ENCODE results near the gene ERF. TPM values are rescaled to one million over a fixed set of nuclear protein-coding genes. Genes with fewer than 3 reads are reported as not detected.
"Not testable (repeated sequence)": the region's sequence is repeated elsewhere in the genome, so short reads cannot be mapped to it uniquely, and the experiment has no call there.

Gene ERF
- total RNA-seq, 1 donor from 2014 or later: 47.4 TPM

DNA sequence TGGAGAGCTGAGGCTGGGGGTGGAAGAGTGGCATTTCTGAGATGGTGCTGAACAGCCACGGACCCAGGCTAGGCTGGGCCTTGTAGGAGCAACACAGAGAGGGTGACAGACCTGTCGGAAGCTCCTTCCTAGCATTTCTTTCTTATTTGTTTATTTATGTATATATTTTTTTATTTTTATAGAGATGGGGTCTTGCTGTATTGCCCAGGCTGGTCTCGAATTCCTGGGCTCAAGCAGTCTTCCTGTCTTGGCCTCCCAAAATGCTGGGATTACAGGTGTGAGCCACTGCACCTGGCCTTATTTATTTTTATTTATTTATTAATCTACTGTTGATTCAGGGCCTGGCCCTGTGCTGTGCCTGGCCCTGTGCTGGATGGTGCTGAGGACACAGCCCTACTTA lies 20.6 kb upstream of the ERF start:
- no peak for DNase-seq (ENCODE audit: low spot score)

DNA sequence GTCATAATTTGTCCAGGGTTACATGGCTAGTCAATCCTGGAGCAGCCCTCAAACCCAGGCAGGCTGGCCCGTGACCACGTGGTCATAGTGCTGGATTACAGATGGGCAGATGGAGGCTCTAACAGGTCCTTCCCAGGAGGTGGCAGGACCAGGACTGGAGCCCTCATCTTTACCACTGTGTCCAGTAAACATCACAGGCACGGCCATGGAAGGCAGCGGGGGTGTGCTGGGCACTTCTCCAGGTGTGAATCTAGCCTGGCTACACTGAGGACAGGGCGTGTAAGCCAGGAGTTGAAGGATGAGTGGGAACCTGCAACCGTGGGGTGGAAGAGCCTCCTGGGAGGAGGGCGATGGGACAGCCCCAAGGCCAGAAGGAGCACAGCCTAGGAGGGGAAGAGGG lies 20.2 kb upstream of the ERF start:
- no peak for DNase-seq (ENCODE audit: low spot score)

DNA sequence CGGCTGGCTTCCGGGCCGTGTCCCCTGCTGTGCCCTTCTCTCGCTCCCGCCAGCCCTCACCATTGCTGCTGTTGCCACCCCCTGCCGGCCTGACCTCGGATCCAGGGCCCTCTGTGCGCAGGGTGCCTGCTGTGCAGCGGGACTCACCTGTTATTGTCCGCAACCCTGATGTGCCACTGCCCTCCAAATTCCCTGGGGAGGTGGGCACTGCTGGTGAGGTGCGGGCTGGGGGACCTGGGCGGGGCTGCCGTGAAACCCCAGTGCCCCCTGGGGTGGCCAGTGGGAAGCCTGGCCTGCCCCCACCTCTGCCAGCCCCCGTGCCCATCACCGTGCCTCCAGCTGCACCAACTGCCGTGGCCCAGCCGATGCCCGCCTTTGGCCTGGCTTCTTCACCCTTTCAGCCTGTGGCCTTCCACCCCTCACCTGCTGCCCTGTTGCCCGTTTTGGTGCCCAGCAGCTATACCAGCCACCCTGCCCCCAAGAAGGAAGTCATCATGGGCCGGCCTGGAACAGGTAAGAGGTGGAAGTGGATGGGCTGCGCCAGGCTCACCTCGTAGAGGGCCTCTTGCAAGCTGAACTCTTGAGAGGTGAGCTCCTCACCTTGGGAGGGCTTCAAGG lies 19.2 kb upstream of the ERF start:
- peak; percentile 44 for DNase-seq (ENCODE audit: low spot score)

DNA sequence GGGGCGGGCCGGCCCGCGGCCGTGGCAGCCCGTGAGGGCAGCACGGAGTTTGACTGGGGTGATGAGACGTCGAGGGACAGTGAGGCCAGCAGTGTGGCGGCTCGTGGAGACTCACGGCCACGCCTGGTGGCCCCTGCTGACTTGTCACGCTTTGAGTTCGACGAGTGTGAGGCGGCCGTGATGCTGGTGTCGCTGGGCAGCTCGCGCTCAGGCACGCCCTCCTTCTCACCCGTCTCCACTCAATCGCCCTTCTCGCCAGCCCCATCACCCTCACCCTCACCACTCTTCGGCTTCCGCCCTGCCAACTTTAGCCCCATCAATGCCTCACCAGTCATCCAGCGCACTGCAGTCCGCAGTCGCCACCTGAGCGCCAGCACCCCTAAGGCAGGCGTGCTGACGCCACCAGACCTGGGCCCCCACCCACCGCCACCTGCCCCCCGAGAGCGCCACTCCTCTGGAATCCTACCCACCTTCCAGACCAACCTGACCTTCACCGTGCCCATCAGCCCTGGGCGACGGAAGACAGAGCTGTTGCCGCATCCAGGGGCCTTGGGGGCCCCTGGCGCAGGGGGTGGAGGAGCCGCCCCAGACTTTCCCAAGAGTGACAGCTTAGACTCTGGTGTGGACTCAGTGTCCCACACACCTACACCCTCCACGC lies 18.6 kb upstream of the ERF start:
- DNase-seq (ENCODE audit: low spot score): peak; percentile 43

DNA sequence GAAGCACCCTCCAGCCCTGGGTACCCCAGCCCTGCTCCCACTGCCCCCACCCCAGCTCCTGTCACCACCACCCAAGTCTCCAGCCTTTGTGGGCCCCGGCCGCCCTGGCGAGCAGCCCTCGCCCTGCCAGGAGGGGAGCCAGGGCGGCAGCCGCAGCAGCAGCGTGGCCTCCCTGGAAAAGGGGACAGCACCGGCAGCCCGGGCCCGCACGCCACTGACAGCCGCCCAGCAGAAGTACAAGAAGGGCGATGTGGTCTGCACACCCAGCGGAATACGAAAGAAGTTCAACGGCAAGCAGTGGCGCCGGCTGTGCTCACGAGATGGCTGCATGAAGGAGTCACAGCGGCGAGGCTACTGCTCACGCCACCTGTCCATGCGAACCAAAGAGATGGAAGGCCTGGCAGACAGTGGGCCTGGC lies 18.1 kb upstream of the ERF start:
- DNase-seq (ENCODE audit: low spot score): no peak

DNA sequence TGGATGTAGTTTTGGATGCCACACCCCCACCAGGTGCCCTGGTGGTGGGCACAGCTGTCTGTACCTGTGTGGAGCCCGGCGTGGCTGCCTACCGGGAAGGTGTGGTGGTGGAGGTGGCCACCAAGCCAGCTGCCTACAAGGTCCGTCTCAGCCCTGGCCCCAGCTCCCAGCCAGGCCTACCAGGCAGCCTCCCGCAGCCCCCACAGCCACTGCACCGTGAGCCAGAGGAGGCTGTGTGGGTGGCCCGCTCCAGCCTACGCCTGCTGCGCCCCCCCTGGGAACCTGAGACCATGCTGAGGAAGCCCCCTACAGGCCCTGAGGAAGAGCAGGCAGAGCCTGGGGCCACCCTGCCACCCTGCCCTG lies 17.6 kb upstream of the ERF start:
- peak; percentile 43 for DNase-seq (ENCODE audit: low spot score)

DNA sequence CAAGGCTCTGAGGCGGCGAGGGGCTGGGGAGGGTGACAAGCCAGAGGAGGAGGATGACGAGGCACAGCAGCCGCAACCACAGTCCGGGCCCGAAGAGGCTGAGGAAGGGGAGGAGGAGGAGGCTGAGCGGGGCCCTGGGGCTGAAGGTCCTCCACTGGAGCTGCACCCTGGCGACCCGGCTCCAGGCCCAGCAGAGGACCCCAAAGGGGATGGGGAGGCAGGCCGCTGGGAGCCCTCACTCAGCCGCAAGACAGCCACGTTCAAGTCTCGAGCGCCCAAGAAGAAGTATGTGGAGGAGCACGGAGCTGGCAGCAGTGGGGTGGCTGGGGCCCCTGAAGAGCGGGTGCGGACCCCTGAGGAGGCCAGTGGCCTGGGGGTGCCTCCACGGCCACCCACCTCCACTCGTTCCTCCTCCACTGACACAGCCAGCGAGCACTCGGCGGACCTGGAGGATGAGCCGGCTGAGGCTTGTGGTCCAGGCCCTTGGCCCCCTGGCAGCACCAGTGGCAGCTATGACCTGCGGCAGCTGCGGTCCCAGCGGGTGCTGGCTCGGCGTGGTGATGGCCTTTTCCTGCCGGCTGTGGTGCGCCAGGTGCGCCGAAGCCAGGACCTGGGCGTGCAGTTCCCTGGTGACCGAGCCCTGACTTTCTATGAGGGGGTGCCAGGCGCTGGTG lies 17.1 kb upstream of the ERF start:
- DNase-seq (ENCODE audit: low spot score): no peak

DNA sequence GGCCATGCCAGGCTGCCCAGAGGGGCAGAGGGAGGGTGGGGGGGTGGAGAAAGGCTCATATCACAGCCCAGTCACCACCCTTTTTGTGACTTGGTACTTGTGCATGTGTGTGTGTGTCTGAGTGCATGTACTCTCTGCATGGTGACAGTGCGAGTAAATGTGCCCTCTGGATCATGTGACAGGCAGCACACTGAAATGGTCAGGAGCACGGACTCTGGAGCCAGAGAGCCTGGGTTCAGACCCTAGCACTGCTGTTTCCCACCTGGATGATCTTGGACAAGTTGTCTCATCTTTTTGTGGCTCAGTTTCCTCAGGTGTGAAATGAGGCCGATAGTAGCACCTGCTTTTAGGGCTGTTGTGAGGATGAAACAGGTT lies 16.1 kb upstream of the ERF start:
- no peak for DNase-seq (ENCODE audit: low spot score)

DNA sequence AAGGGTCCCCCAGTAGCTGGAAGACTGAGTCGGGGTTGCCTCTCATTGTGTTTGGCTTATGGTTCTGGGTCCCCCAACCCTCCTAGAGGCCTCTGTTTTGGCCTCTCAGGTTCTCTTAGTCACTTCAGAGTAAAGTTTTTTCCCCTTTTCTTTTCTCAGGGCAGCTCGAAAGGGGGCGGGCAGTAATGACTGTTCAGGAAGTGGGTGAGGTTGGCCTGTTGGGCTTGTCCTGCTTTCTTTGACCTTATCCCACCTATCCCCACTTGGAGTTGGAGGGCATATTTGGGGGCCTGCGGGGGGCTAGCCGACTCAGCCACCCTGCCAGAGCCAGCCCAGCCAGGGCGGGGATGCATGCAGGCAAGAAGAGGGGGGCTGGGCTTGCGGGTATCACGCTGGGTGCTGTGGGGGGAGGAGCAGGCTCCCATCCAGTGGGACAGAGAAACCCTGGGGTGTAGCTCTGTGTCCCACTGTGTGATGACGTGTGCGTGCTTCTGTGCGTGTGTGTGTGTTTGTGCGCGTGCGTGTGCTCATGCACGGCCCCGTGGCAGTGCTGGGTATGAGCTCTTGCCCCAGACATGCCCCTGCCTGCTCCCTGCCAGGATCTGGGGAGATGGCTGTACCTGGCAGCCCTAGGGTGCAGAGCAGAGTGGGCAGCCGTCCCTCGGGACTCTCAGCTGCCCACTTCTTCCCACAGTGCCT lies 15.6 kb upstream of the ERF start:
- peak; percentile 78 for DNase-seq (ENCODE audit: low spot score)

DNA sequence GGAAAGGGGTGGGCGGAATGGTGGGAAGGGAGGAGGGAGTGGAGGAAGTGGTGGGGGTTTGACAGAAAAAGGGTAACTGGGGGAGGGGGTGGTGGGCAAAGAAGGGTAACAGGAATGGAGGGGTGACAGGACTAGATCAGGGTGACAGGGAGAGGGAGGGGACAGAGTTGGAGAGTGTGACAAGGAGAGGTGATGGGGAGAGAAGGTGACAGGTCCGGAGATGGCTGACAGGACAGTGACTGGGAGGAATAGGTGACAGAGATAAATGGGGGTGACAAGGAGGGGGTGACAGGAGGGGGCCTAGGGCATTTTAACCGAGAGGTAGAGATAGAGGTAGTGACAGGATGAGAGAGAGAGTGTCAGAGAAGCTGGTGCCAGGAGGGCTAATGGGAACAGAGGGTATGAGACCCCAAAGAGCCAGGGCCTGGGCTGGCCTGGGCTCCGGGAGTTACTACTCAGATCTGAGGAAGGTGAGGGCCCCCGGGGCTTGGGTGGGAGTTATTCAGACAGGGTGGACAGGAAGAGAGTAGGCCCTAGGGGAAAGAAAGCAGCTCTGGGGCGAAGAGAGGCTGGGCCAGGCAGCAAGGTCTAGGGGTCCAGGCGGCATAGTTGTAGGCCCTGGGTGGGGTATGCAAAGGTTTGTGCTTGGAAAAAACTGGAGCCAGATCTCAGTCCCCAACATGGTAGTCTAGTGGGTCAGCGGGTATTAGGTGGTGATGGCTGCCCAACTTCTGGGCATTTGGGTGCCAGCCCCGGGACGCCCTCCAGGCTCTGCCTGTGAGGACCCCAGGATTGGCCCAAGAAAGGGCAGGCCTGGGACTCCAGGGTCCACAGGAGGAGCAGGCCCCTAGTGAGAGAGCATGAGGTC lies 14.8 kb upstream of the ERF start:
- peak; percentile 51 for DNase-seq (ENCODE audit: low spot score)

DNA sequence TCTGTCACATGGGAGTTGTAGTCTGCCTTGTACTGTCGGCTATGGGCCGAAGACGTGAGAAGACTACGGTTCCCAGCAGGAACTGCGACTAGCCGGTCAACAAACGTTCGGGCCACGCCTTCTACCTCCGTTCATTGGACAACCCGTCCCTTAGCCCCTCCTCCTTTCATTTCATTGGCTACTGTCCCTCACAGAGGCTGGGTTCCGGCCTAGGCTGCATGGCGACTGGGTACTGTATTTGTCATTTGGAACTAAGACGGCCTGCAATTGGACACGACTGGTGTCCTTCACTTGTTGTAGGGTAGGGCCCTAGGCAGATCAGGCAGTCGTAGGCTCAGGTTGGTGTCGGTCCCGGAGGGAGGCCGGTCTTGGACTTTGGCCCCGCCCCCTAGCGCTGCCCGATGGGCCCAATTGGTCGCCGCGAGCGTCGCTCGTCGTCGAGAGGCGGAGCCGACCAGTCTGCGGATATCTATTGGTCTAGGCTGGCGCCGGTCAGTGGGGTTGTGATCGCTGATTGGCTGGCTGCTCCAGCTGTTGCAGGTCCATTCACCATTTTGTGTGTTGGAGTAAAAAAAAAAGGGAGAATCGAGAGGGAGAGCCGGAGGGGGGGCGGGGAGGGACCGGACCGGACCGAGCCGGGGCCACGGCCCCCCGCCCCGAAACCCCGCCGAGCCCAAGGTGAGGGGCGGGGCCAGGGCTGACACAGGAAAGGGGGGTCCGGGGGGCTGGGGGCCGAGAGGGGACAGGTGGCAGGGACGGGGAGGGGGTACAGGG lies 14.0 kb upstream of the ERF start, which contains the start of gene CIC:
Gene CIC (plus strand): TSS at position 549 of the 774 bp plus-strand sequence. CDS start 2,532 bp downstream, outside the sequence.
- peak; percentile 100 for DNase-seq (ENCODE audit: low spot score)

DNA sequence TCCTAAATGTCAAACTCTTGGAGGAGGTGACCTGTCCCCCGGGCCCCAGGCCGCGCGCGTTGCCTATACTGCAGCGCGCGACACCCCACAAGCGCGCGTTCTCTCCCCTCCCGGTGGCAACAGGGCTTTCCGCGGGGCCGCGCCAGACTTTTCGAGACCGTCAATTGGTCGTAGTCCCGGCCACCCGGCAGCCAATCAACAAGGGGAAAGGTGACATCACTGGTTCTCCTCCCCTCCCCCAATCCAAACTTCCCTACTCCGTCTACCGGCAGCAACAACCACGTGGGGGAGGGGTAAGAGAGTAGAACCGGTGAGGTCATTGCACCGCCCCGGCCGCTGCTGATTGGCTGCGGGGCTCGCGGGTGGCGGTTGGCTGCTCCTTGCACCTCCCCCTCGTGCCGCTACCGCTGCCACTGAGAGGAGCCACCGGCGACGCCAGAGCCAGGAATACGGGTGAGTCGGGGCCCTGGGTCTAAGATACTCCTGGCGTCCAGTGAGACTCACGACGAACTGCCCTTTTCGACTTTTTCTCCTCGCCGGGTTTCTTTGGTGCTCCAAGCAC lies 13.3 kb upstream of the ERF start:
- DNase-seq (ENCODE audit: low spot score): peak; percentile 100

DNA sequence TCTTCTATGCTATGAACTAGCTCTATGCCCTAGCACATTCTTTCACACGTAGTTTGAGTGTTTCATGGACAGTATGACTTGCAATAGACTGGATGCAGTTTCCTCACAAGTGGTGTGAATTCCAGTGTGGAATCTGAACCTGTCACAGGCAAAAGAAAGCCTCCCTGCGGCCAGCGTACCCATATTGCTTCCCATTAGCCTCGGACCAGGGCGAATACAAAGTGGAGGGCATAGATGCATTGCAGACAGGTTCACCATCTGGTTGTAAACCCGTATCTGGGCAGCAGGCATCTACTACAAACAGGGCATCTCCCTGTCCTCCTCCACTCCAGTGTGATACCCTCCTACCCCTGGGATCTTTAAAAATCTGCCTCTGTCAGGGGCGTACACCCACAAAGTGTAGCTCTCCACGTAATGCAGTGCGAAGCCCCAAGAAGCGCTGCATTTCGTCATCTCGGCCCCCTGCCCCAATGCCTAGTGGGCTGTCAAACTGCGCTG lies 12.8 kb upstream of the ERF start:
- no peak for DNase-seq (ENCODE audit: low spot score)

DNA sequence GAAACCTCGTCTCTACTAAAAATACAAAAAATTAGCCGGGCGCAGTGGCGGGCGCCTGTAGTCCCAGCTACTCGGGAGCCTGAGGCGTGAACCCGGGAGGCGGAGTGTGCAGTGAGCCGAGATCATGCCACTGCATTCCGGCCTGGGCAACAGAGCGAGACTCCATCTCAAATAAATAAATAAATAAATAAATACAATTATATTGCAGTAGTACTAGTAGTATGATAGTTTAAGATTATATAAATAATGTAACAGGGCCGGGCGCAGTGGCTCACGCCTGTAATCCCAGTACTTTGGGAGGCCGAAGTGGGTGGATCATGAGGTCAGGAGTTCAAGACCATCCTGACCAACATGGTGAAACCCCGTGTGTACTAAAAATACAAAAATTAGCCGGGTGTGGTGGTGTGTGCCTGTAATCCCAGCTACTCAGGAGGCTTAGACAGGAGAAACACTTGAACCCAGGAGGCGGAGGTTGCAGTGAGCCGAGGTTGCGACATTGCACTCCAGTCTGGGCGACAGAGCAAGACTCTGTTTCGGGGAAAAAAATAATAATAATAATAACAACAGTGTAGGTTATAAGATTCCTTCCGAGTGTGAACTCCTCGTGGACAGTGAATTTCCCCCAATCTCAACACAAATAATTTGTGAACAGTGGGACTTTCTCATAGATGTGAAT lies 12.1 kb upstream of the ERF start:
- DNase-seq (ENCODE audit: low spot score): not testable (repeated sequence)

DNA sequence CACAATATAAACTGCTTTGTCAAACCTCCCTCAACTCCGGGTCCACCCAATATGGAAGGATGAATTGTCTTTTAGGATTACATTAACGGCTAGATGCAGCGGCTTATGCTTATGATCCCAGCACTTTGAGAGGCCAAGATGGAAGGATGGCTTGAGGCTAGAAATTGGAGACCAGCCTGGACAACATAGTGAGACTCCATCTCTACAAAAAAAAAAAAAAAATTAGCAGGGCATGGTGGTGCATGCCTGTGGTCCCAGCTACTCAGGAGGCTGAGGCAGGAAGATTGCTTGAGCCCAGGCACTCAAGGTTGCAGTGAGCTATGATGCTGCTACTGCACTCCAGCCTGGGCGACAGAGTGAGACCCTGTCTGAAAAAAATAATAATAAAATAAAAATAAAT lies 11.2 kb upstream of the ERF start:
- not testable (repeated sequence) for DNase-seq (ENCODE audit: low spot score)

DNA sequence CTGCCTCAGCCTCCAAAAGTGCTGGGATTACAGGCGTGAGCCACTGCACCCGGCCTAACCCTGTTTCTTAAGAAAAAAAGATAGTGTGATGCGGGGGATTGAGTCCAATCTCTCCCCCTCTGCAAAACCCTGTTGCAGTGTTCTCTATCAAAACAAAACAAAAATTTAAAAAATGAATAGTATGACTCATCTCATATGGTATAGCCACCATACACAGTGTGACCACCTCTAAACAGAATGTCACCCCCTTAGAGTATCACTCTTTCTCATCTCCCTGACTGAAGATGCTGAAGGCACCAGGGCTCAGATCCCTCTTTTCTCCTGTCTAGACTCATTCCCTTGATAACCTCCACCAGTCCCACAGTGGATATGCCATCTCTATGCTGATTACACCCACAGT lies 6.8 kb upstream of the ERF start:
- DNase-seq (ENCODE audit: low spot score): no peak

DNA sequence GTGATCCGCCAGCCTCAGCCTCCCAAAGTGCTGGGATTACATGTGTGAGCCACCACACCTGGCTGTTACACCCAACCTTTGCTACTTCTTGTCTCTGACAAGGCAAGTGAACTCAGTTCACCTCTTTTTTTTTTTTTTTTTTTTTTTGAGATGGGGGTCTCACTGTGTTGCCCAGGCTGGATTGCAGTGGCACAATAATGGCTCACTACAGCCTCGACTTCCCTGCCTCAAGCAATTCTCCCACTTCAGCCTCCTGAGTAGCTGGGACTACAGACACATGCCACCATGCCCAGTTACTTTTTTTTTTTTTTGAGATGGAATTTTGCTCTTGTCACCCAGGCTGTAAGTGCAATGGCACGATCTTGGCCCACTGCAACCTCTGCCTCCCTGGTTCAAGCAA lies 2.9 kb upstream of the ERF start:
- not testable (repeated sequence) for DNase-seq (ENCODE audit: low spot score)

DNA sequence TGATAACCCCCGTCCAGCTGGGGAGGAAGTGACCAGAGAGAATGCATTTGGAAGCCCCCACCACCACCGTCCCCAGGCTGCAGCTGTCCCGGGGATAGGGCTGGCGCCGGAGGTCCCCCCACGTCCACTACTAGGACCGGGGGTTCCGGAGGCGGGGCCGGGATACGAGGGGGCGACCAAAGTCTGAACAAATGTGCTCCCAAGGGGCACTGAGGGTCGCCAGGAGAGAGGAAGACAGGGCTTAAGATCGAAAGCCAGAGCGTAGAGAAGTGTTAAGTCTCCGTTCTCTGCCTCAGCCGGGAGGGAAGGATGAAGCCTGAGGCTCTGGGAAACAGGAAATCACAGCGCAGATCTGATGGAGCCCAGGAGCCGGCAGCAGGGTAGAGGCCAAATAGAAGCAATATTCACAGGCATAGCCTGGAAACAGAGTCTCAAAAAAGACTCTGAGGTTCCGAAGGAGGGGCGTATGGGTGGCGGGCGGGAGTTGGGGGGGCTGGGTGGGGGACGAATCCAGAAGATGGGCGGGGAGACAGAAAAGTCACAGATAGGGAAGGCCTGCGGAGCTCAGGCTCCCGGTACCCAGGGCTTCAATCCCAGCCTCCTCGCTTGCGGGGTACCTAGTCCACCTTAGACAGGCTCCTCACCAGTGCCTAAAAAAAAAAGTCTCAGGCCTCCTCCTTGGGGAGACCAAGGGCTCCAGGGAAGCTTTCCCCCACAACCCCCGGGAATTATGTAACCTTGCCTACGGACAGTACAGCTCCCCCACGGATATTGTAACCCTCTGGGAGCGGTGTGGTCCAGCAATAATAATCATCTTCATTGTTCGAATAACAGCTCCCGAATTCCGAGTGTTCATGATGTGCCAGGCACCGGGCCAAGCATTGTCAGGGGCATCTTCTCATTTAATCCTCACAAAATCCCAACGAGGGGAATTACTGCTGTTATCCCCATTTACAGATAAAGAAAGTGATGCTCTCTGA lies 1.1 kb upstream of the ERF start:
- DNase-seq (ENCODE audit: low spot score): no peak
